ENCODE measurements around the gene TRMO. TPM values are rescaled to one million over a fixed set of nuclear protein-coding genes. Genes with fewer than 3 reads are reported as not detected.

The TRMO gene
- total and polyA plus RNA-seq, 9 of the 15 experiments (the other 6 are each of a cell fraction or from before 2014, with no cell fraction given): 5.6 to 22.4 (median 16.2) TPM

- TF ChIP-seq CTCF (IDR thresholded peaks at IDR 0.05 in 2 of 3, conservative IDR thresholded peaks at IDR 0.05 in 1 of 3; ENCODE audit: insufficient read depth in 2 of 3, low read depth in 1 of 3, low read length in 3 of 3) (peak; percentile 16 to 29 (median 26); a peak in 3 of 6 replicates), FOXP1 (CRISPR knock-in tag; IDR thresholded peaks at IDR 0.05) (no peak), MTA2 (IDR thresholded peaks at IDR 0.05; ENCODE audit: low read depth) (no peak), RAD21 (CRISPR knock-in tag; conservative IDR thresholded peaks at IDR 0.05 in 1 of 2, IDR thresholded peaks at IDR 0.05 in 1 of 2) (peak in 1 of 2 experiments; percentile 36; a peak in 1 of 4 replicates), ZBTB12 (CRISPR knock-in tag; IDR thresholded peaks at IDR 0.05) (no peak), SRSF9 (IDR thresholded peaks at IDR 0.05; ENCODE audit: borderline replicate concordance, low read depth, low read length) (no peak), ARID1B (IDR thresholded peaks at IDR 0.05) (no peak), KDM1A (IDR thresholded peaks at IDR 0.05) (no peak), HOMEZ (CRISPR knock-in tag; IDR thresholded peaks at IDR 0.05) (no peak)
Observed at GRCh38 chr9:97892421-97892820, 29.9 kb downstream of the TRMO start.

More at GRCh38 chr9:97892421-97892820, 29.9 kb downstream of the TRMO start:
- ChIA-PET CTCF (ENCODE audit: low intra/inter-chr PET ratio) (no interaction called here), POLR2A (no interaction called here)
- intact Hi-C loops (cut with micrococcal nuclease): loop anchor here (10.0 kb wide), 1 partner anchor 428 kb away; no protein-coding TSS in a partner anchor
- H3K27me3 ChIP-seq (ENCODE audit: control insufficient read depth in 2 of 2, insufficient read depth in 2 of 2, low read length in 2 of 2): peaks cover 4 to 16% of the 10 kb centered on the region in 2 experiments; a peak in 3 of 5 replicates
- no peak overlapping the region for H2AFZ ChIP-seq (ENCODE audit: low read depth, low read length)
- H4K20me1 ChIP-seq (replicated peaks; ENCODE audit: control insufficient read depth, insufficient read depth, low read length): no peaks in the 10 kb centered on the region
- H3K27ac ChIP-seq (ENCODE audit: extremely low read depth, low read depth, low read length): no peak overlapping the region
- no peak overlapping the region for H3K4me3 ChIP-seq
- no peaks in the 10 kb centered on the region for H3K4me1 ChIP-seq (replicated peaks in 1 of 2; ENCODE audit: control insufficient read depth in 2 of 2, insufficient read depth in 2 of 2, low read length in 2 of 2)
- no peaks in the 10 kb centered on the region for H3K36me3 ChIP-seq (ENCODE audit: control insufficient read depth, insufficient read depth, low read length)
- H3K9ac ChIP-seq (ENCODE audit: insufficient read depth in 1 of 2, low read depth in 2 of 2, low read length in 2 of 2): no peak overlapping the region
- DNase-seq (ENCODE audit: extremely low read depth in 1 of 4, low spot score in 3 of 4) (no peak), FAIRE-seq (no peak), ATAC-seq (no peak)
- BruUV-seq (replicated peaks): no TSS peak
- no peaks in the 10 kb centered on the region for H3K9me3 ChIP-seq (replicated peaks; ENCODE audit: control insufficient read depth, insufficient read depth, low read depth, low read length)
- WGBS (ENCODE audit: insufficient coverage, low coverage, missing lambda C conversion rate): 5% methylated on average over 2 of the region's 2 CpGs
- in situ Hi-C loops (cut with MboI): loop anchor here (10.0 kb wide), 1 partner anchor 168 kb away; no protein-coding TSS in a partner anchor
- H3K79me2 ChIP-seq (ENCODE audit: control insufficient read depth, insufficient read depth, low read length): no peaks in the 10 kb centered on the region
- no peaks in the 10 kb centered on the region for H3K9me1 ChIP-seq (ENCODE audit: control insufficient read depth, insufficient read depth, low read length)
- no peak overlapping the region for H3K4me2 ChIP-seq (ENCODE audit: insufficient read depth, low read length)
